ENCODE measurements around the gene TMEM169. TPM values are rescaled to one million over a fixed set of nuclear protein-coding genes. Genes with fewer than 3 reads are reported as not detected.

The TMEM169 gene
- total and polyA plus RNA-seq, 9 of the 15 experiments (the other 6 are each of a cell fraction or from before 2014, with no cell fraction given): 0.01 to 0.09 (median 0.04) TPM; not detected in 5

DNA sequence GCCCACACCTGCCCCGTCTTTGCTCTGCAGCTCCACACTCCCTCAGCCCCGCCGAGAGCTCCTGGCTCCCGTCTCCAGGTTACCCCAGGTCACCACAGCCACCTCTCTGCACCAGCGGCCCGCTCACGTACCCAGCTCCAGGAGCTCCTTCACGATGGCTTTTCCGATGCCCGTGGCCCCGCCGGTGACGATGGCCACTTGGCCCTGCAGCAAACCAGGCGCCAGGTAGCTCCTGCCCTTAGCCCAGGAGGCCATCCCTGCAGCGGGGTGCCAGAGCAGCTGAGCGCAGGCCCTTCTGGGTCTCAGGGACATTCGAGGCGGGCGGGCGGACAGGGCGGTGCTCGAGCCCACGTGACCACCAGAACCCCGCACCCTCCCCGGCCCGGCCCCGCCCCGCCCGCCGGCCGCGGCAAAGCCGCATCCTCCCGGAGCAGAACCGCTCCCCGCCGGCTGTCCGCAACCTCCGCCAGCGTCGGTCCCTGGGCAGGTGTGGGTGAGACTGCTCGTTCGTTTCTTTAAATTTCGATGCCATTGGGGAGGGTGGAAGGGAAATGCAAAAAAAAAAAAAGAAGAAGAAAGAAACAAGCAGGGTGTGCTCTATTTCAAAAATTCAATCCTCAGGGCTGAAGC, at the start of gene TMEM169, which contains the start of gene PECR (continued):
- TF ChIP-seq THRA (IDR thresholded peaks at IDR 0.05) (0 out of 2 replicates have a peak, but pooled peaks have one; percentile 41), BHLHE40 (IDR thresholded peaks at IDR 0.05; ENCODE audit: low read length) (peak; percentile 40; the same call in 1 of the 2 replicates), NRF1 (conservative IDR thresholded peaks at IDR 0.05 in 1 of 2, IDR thresholded peaks at IDR 0.05 in 1 of 2) (peak; percentile 25 to 41; a peak in 3 of 4 replicates), TSC22D4 (tag; IDR thresholded peaks at IDR 0.05) (no peak), XRCC5 (IDR thresholded peaks at IDR 0.05; ENCODE audit: low read depth, low read length) (no peak), PHTF2 (CRISPR knock-in tag; IDR thresholded peaks at IDR 0.05) (no peak), SMAD1 (IDR thresholded peaks at IDR 0.05; ENCODE audit: low read depth, low read length, partially characterized antibody) (no peak), ZNF41 (CRISPR knock-in tag; conservative IDR thresholded peaks at IDR 0.05) (no peak), RERE (CRISPR knock-in tag; IDR thresholded peaks at IDR 0.05; ENCODE audit: borderline replicate concordance) (no peak), PHF8 (IDR thresholded peaks at IDR 0.05; ENCODE audit: borderline replicate concordance, low read length) (peak; percentile 71; the same call in 1 of the 2 replicates), KLF13 (tag; IDR thresholded peaks at IDR 0.05; ENCODE audit: borderline replicate concordance, low read depth) (no peak), KLF16 (IDR thresholded peaks at IDR 0.05) (peak; percentile 69), USF2 (CRISPR knock-in tag; IDR thresholded peaks at IDR 0.05) (peak; percentile 91), USF1 (CRISPR knock-in tag; IDR thresholded peaks at IDR 0.05) (peak; percentile 89)
- TF ChIP-seq, protein P1, sequence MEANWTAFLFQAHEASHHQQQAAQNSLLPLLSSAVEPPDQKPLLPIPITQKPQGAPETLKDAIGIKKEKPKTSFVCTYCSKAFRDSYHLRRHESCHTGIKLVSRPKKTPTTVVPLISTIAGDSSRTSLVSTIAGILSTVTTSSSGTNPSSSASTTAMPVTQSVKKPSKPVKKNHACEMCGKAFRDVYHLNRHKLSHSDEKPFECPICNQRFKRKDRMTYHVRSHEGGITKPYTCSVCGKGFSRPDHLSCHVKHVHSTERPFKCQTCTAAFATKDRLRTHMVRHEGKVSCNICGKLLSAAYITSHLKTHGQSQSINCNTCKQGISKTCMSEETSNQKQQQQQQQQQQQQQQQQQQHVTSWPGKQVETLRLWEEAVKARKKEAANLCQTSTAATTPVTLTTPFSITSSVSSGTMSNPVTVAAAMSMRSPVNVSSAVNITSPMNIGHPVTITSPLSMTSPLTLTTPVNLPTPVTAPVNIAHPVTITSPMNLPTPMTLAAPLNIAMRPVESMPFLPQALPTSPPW (CRISPR knock-in tag; IDR thresholded peaks at IDR 0.05): peak; percentile 76
- TF ChIP-seq, protein P2, sequence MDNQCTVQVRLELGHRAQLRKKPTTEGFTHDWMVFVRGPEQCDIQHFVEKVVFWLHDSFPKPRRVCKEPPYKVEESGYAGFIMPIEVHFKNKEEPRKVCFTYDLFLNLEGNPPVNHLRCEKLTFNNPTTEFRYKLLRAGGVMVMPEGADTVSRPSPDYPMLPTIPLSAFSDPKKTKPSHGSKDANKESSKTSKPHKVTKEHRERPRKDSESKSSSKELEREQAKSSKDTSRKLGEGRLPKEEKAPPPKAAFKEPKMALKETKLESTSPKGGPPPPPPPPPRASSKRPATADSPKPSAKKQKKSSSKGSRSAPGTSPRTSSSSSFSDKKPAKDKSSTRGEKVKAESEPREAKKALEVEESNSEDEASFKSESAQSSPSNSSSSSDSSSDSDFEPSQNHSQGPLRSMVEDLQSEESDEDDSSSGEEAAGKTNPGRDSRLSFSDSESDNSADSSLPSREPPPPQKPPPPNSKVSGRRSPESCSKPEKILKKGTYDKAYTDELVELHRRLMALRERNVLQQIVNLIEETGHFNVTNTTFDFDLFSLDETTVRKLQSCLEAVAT (IDR thresholded peaks at IDR 0.05): no peak

All from K562 (cell line).